Cardiac muscle cell (in vitro differentiated cells and primary cell): ENCODE results near the gene CHST1. TPM values are rescaled to one million over a fixed set of nuclear protein-coding genes. Genes with fewer than 3 reads are reported as not detected.
A peak's percentile ranks its signal among the peaks of the same experiment; 100 is the strongest.

Source experiments
- DNase-seq, 2 donors: peaks; one replicate each; pipeline versions ENCODE4 v3.0.0 to v3.0.0-alpha.2; 2010 to 2017; ENCODE audit warnings: low read depth in 1 of 2, low spot score in 1 of 2
- H3K27ac ChIP-seq: fragments of 200-600 bp; sonication (generic); 2 replicates; pipeline ENCODE4 v1.5.1; 2016
- H3K27me3 ChIP-seq: fragments of 200-600 bp; sonication (generic); 2 replicates; pipeline ENCODE4 v1.6.0; 2016; ENCODE audit warnings: control low read depth
- H3K36me3 ChIP-seq: fragments of 200-600 bp; sonication (generic); 2 replicates; pipeline ENCODE4 v1.5.1; 2016; ENCODE audit warnings: control low read depth
- H3K4me1 ChIP-seq: fragments of 200-600 bp; sonication (generic); 2 replicates; pipeline ENCODE4 v1.8.1; 2017; ENCODE audit warnings: low read depth, mild to moderate bottlenecking, mixed run types
- H3K4me3 ChIP-seq: fragments of 200-600 bp; sonication (generic); 2 replicates; pipeline ENCODE4 v1.5.1; 2016; ENCODE audit warnings: mild to moderate bottlenecking
- H3K9me3 ChIP-seq: fragments of 200-600 bp; sonication (generic); 2 replicates; pipeline ENCODE4 v1.5.1; 2017; ENCODE audit warnings: low read depth, mild to moderate bottlenecking, control low read depth
- CTCF ChIP-seq: IDR thresholded peaks from 2 replicates; pipeline ENCODE4 v1.5.1; 2012; ENCODE audit warnings: low read depth, mild to moderate bottlenecking, low read length
- polyA plus RNA-seq: library from polyadenylated mRNA; unstranded; fragments of >200 nt; fragmentation: Nextera tagmentation; extraction: Ambion mirVana; gene quantifications from 2 replicates; pipeline ENCODE4 v1.2.1, GENCODE V29; 2016
- total RNA-seq: library from RNA; depleted of rRNA; stranded (reverse); fragments of >200 nt; gene quantifications from 2 replicates; pipeline ENCODE4 v1.2.3, GENCODE V29; 2016

The CHST1 gene
- total RNA-seq (3.1 and 4.3 TPM in 2 replicates), polyA plus RNA-seq (2.5 and 3.3 TPM in 2 replicates)

- Histone ChIP-seq H3K27ac (no peak within 1 kb of the TSS), H3K36me3 (no peaks in the 10 kb centered on the region), H3K4me3 (peak within 1 kb of the TSS; percentile 78), H3K4me1 (peaks cover 10% of the 10 kb centered on the region), H3K9me3 (no peaks in the 10 kb centered on the region), H3K27me3 (peaks cover 89% of the 10 kb centered on the region)
- DNase-seq, result peak; percentile 66 to 76
- TF ChIP-seq CTCF, result no peak
Observed at GRCh38 chr11:45665206-45665932, at the start of gene CHST1. TSS of gene CHST1 (minus strand) at chr11:45665622. CDS start at chr11:45650923, 14,699 bp downstream.

DNA sequence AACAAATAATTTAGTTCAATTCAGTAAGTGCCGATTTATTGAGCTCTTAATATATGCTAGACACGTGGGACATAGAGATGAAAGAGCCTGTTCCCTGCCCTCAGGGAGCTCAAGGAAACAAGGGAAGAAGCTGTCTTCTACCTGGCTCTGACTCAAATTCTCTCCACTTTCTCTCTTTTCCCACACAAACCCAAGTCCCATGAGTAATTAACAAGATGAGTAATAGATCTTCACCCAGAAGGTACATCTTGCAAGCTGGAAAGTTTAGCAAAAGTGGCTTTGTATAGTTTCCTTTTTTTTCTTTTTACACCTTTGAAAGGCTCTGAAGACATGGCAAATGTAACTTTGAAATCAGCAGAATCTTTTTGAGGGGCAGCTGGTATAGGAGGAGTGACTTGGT, 48.2 kb upstream of the CHST1 start:
- Histone ChIP-seq H3K36me3 (no peaks in the 10 kb centered on the region), H3K27me3 (peaks cover 25% of the 10 kb centered on the region), H3K4me1 (no peaks in the 10 kb centered on the region), H3K4me3 (no peak overlapping the region), H3K27ac (no peak overlapping the region), H3K9me3 (no peaks in the 10 kb centered on the region)
- no peak for TF ChIP-seq CTCF
- no peak for DNase-seq

GRCh38 chr11:45710561-45710960, 45.1 kb upstream of the CHST1 start:
- H3K4me3 ChIP-seq, result no peak overlapping the region

GRCh38 chr11:45708887-45709663, 43.7 kb upstream of the CHST1 start:
- H3K36me3 ChIP-seq, result no peaks in the 10 kb centered on the region
- DNase-seq, result no peak
- no peak overlapping the region for H3K27ac ChIP-seq
- H3K27me3 ChIP-seq, result peaks cover 38% of the 10 kb centered on the region
- H3K4me3 ChIP-seq, result no peak overlapping the region
- TF ChIP-seq CTCF, result no peak
- no peaks in the 10 kb centered on the region for H3K4me1 ChIP-seq
- H3K9me3 ChIP-seq, result no peaks in the 10 kb centered on the region

More at GRCh38 chr11:45710561-45710960, 45.1 kb upstream of the CHST1 start:
- no peak for DNase-seq
- Histone ChIP-seq H3K27ac (no peak overlapping the region), H3K9me3 (no peaks in the 10 kb centered on the region), H3K4me1 (no peaks in the 10 kb centered on the region), H3K36me3 (no peaks in the 10 kb centered on the region), H3K27me3 (peaks cover 36% of the 10 kb centered on the region)
- TF ChIP-seq CTCF, result no peak

DNA sequence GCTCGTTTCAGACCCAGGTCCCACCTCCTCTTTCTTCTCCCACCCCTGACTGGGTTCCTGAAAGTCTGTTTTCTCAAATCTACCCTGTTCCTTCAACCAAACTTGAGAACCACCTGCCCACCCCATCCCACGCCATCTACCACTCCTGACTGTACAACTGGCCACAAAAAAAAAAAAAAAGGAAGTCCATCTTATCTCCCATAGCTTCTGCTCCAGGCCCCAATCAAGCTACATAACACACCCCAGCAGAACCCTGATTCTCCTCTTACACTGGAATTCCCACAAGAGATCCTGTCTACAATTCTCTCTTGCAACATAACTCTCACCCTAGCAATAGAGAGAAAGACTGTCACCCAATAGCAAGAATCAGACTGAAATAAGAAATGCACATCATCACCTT, 39.2 kb upstream of the CHST1 start:
- DNase-seq, result no peak
- Histone ChIP-seq H3K36me3 (no peaks in the 10 kb centered on the region), H3K27ac (no peak overlapping the region), H3K9me3 (no peaks in the 10 kb centered on the region), H3K4me1 (no peaks in the 10 kb centered on the region), H3K27me3 (peaks cover 19% of the 10 kb centered on the region), H3K4me3 (no peak overlapping the region)
- TF ChIP-seq CTCF, result no peak
